OCI-LY3 (cell line): ENCODE data around the gene AKAP5.

ENCODE experiments used
- H2AFZ ChIP-seq: fragments of 200-600, 300-600 bp; shearing (Covaris generic); 2 replicates; pipeline ENCODE4 v1.6.0; 2014; ENCODE audit warnings: antibody characterized with exemption, low read depth, low read length
- H3K27ac ChIP-seq: fragments of 200-600, 300-600 bp; sonication (generic); 2 replicates; pipeline ENCODE4 v1.5.1; 2014; ENCODE audit warnings: mild to moderate bottlenecking, low read length, moderate library complexity, mixed read lengths
- H3K27me3 ChIP-seq: fragments of 200-600, 300-600 bp; sonication (generic); 2 replicates; pipeline ENCODE4 v1.6.1; 2014; ENCODE audit warnings: low read depth, low read length, mixed read lengths
- H3K36me3 ChIP-seq: fragments of 200-600, 300-600 bp; sonication (generic); replicated peaks from 2 replicates; pipeline ENCODE3; 2014; ENCODE audit warnings: low read depth, low read length, mixed read lengths
- H3K4me1 ChIP-seq: fragments of 300-600, 200-600 bp; sonication (generic); 2 replicates; pipeline ENCODE4 v1.6.1; 2014; ENCODE audit warnings: low read length, mixed read lengths
- H3K4me2 ChIP-seq: fragments of 200-600, 300-600 bp; sonication (generic); 2 replicates; pipeline ENCODE4 v1.6.1; 2014; ENCODE audit warnings: low read length, mixed read lengths
- H3K4me3 ChIP-seq: fragments of 300-600, 200-600 bp; sonication (generic); 2 replicates; pipeline ENCODE4 v1.5.1; 2014; ENCODE audit warnings: antibody characterized with exemption, mild to moderate bottlenecking, low read length, moderate library complexity
- H3K79me2 ChIP-seq: fragments of 300-600, 200-600 bp; shearing (Covaris generic); 2 replicates; pipeline ENCODE4 v1.6.1; 2014; ENCODE audit warnings: mild to moderate bottlenecking, low read length, mixed read lengths
- H3K9ac ChIP-seq: fragments of 300-600, 200-600 bp; shearing (Covaris generic); 2 replicates; pipeline ENCODE4 v1.6.0; 2014; ENCODE audit warnings: mild to moderate bottlenecking, low read length, moderate library complexity
- H3K9me3 ChIP-seq: fragments of 200-600, 300-600 bp; shearing (Covaris generic); 2 replicates; pipeline ENCODE4 v1.6.1; 2014; ENCODE audit warnings: low read length, mixed read lengths; ENCODE audit not compliant: insufficient read depth
- H4K20me1 ChIP-seq: fragments of 200-600, 300-600 bp; sonication (generic); 2 replicates; pipeline ENCODE4 v1.6.1; 2016; ENCODE audit warnings: low read length, mixed read lengths; ENCODE audit not compliant: insufficient read depth
- CTCF ChIP-seq: fragments of 200-600, 300-600 bp; sonication (generic); IDR thresholded peaks from 2 replicates; pipeline ENCODE4 v1.5.1; 2014; ENCODE audit warnings: antibody characterized with exemption, low read length, low read depth
- EZH2phosphoT487 ChIP-seq: fragments of 200-600 bp; shearing (Covaris generic); IDR thresholded peaks from 2 replicates; pipeline ENCODE4 v1.6.1; 2018; ENCODE audit warnings: antibody characterized with exemption, mixed run types, low read depth

The AKAP5 gene

GRCh38 chr14:64474041-64474440 is 8.7 kb downstream of the AKAP5 start:
- no peak overlapping the region for H3K9ac ChIP-seq
- H3K9me3 ChIP-seq: no peaks in the 10 kb centered on the region
- peaks cover 14% of the 10 kb centered on the region for H3K4me1 ChIP-seq
- no peak overlapping the region for H2AFZ ChIP-seq
- H3K4me3 ChIP-seq: no peak overlapping the region
- H4K20me1 ChIP-seq: peaks cover 3% of the 10 kb centered on the region; the same call in 1 of the 2 replicates
- H3K79me2 ChIP-seq: no peaks in the 10 kb centered on the region
- H3K27ac ChIP-seq: no peak overlapping the region
- peak overlapping the region; percentile 39 for H3K4me2 ChIP-seq
- H3K36me3 ChIP-seq: no peaks in the 10 kb centered on the region
- no peaks in the 10 kb centered on the region for H3K27me3 ChIP-seq
- TF ChIP-seq CTCF (no peak), EZH2phosphoT487 (no peak)

DNA sequence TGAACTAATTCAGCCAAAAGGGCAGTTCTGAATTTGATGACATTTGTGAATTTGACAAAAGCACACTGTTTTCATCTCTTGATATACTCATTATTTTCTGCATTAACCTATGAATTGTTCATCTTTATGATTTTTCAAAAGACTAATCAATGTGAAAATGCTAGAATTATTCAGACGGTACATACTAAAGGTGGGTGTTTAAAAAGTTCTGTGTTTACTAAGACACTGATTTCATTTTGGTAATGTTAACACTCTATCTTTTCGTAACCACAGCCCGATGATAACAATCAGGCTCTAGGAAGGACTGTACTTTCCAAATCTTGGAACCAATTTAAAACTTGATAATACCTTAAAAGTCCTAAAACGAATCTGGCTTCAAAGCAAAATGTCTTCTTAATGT is 9.4 kb downstream of the AKAP5 start:
- H3K79me2 ChIP-seq: no peaks in the 10 kb centered on the region
- peaks cover 14% of the 10 kb centered on the region for H3K4me1 ChIP-seq
- no peaks in the 10 kb centered on the region for H3K9me3 ChIP-seq
- no peak overlapping the region for H3K4me3 ChIP-seq
- no peak overlapping the region for H2AFZ ChIP-seq
- no peak overlapping the region for H3K27ac ChIP-seq
- TF ChIP-seq EZH2phosphoT487: no peak
- TF ChIP-seq CTCF: no peak
- no peaks in the 10 kb centered on the region for H3K27me3 ChIP-seq
- H3K9ac ChIP-seq: no peak overlapping the region
- no peaks in the 10 kb centered on the region for H3K36me3 ChIP-seq
- no peak overlapping the region for H3K4me2 ChIP-seq
- no peaks in the 10 kb centered on the region for H4K20me1 ChIP-seq

GRCh38 chr14:64475585-64476273 is 10.4 kb downstream of the AKAP5 start:
- TF ChIP-seq CTCF (no peak), EZH2phosphoT487 (no peak)
- H3K9ac ChIP-seq: no peak overlapping the region
- H3K4me3 ChIP-seq: no peak overlapping the region
- no peaks in the 10 kb centered on the region for H4K20me1 ChIP-seq
- no peaks in the 10 kb centered on the region for H3K36me3 ChIP-seq
- no peak overlapping the region for H3K27ac ChIP-seq
- H3K79me2 ChIP-seq: no peaks in the 10 kb centered on the region
- H2AFZ ChIP-seq: no peak overlapping the region
- H3K4me1 ChIP-seq: peaks cover 14% of the 10 kb centered on the region
- H3K27me3 ChIP-seq: no peaks in the 10 kb centered on the region
- no peak overlapping the region for H3K4me2 ChIP-seq
- H3K9me3 ChIP-seq: no peaks in the 10 kb centered on the region

DNA sequence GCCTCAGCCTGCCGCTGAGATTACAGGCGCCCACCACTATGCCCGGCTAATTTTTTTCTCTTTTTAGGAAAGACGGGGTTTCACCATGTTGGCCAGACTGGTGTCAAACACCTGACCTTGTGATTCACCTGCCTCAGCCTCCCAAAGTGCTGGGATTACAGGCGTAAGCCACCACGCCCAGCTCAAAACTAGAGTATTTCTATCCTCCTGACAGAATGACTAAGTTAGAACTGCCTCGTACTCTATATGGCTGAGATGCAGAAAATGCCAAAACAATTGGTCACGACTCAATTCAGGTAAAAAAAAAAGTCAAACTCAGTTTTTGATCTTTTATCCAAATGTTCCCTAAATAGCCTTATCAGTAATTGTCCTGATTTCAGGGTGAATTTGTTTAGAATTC is 11.1 kb downstream of the AKAP5 start:
- Histone ChIP-seq H3K36me3 (no peaks in the 10 kb centered on the region), H3K4me1 (peaks cover 14% of the 10 kb centered on the region), H4K20me1 (no peaks in the 10 kb centered on the region), H3K79me2 (no peaks in the 10 kb centered on the region), H2AFZ (no peak overlapping the region), H3K27me3 (no peaks in the 10 kb centered on the region), H3K4me3 (no peak overlapping the region), H3K9ac (no peak overlapping the region), H3K4me2 (no peak overlapping the region), H3K9me3 (no peaks in the 10 kb centered on the region), H3K27ac (no peak overlapping the region)
- no peak for TF ChIP-seq CTCF
- no peak for TF ChIP-seq EZH2phosphoT487
